ENCODE data around the gene SRM. TPM values are rescaled to one million over a fixed set of nuclear protein-coding genes. Genes with fewer than 3 reads are reported as not detected.
"Not testable (repeated sequence)": the region's sequence is repeated elsewhere in the genome, so short reads cannot be mapped to it uniquely, and the experiment has no call there.

SRM gene
- total RNA-seq, 1 donor from 2014 or later, result 10.8 TPM

DNA sequence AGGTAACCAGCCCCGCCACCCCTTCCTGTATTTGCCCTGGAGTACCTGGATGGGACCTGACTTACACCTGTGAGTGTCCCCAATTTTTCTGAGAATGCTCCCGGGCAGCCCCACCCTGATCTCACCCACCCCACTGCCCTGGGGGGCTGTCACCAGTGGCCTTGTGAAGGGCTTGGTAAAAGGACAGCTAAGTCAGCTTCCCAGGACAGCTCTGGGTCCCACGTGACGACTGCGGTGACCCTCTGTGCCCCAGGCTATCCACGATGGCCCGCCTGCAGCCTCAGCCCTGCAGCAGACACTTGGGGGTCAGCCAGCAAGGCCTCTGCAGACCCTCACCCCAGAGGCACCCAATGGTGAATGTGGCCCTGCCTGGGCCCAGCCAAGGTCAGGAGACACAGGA, 5.6 kb downstream of the SRM start:
- DNase-seq (ENCODE audit: low read depth) (no peak), FAIRE-seq (no peak)
- TF ChIP-seq, protein P1, sequence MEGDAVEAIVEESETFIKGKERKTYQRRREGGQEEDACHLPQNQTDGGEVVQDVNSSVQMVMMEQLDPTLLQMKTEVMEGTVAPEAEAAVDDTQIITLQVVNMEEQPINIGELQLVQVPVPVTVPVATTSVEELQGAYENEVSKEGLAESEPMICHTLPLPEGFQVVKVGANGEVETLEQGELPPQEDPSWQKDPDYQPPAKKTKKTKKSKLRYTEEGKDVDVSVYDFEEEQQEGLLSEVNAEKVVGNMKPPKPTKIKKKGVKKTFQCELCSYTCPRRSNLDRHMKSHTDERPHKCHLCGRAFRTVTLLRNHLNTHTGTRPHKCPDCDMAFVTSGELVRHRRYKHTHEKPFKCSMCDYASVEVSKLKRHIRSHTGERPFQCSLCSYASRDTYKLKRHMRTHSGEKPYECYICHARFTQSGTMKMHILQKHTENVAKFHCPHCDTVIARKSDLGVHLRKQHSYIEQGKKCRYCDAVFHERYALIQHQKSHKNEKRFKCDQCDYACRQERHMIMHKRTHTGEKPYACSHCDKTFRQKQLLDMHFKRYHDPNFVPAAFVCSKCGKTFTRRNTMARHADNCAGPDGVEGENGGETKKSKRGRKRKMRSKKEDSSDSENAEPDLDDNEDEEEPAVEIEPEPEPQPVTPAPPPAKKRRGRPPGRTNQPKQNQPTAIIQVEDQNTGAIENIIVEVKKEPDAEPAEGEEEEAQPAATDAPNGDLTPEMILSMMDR (IDR thresholded peaks at IDR 0.05; ENCODE audit: insufficient read depth, low read length, severe bottlenecking), result no peak
- H3K36me3 ChIP-seq (ENCODE audit: control insufficient read depth, insufficient read depth, low read length), result peaks cover 15% of the 10 kb centered on the region
- H3K4me3 ChIP-seq (ENCODE audit: low read depth, low read length), result no peak overlapping the region
- no peaks in the 10 kb centered on the region for H3K27me3 ChIP-seq (ENCODE audit: control insufficient read depth, insufficient read depth, low read length)

DNA sequence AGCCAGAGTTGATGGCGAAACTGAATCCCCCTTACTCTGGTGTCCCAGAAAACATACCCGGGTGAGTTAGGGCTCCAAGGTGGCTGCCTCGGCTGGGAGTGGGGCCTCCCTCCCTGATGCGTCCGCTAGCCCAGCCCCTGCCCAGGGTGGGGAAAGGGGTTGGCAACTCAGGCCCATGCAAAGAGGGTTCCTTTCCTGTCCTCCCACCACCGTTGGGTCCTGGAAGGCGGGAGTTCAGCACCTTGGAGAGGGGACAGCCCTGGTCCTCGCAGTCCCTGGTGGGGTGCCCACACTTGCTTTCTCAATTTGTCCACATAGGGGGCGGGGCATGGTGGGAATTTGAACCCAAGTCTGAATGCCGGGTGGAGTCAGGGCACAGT, 6.1 kb downstream of the SRM start:
- FAIRE-seq (no peak), DNase-seq (ENCODE audit: low read depth) (no peak)
- Histone ChIP-seq H3K27me3 (ENCODE audit: control insufficient read depth, insufficient read depth, low read length) (no peaks in the 10 kb centered on the region), H3K36me3 (ENCODE audit: control insufficient read depth, insufficient read depth, low read length) (peaks cover 15% of the 10 kb centered on the region), H3K4me3 (ENCODE audit: low read depth, low read length) (no peak overlapping the region)
- TF ChIP-seq, protein P1 (IDR thresholded peaks at IDR 0.05; ENCODE audit: insufficient read depth, low read length, severe bottlenecking), result no peak

DNA sequence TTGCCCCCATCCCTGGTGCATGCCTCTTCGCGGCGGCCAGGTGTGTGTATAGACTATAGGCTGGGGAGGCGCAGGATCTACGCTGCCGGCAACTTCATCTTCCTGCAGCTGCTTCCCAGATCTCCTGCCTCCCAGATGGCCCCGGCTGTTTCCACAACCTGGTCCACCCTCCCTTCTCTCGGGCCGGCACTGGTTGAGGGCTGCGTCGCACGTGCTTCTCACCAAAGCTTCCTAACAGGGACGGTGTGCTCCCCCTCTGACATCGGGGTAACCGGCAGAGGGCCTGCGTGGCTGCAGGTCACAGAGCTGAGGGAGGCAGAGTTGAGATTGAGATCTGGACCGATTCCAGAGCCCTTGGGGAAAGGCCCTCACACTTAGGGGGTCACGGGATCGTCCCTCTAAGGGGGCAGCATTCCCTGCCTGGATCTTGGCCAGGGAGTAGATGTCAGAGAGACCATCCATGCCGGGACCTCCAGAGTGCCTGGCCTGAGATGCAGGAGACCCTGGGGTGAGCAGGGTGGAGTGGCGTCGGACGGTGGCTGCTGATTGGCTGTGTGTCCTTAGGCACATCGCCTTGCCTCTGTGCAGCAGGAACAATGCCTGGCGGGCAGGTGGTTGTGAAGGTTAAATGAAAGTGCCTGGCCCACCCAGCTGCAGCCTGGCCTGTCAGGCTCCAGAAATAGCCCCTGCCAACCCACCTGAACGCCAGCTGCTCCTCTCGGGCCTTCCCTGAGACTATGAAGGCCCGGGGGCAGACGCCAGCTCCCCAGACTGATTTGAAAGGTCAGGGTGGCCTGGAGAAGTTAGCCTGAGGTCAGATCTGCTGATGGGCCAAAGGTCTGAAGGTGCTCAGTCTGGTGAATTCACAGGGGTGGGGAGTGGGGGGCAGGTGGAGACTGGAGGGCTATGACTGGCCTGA, 6.7 kb downstream of the SRM start:
- Histone ChIP-seq H3K27me3 (ENCODE audit: control insufficient read depth, insufficient read depth, low read length) (no peaks in the 10 kb centered on the region), H3K36me3 (ENCODE audit: control insufficient read depth, insufficient read depth, low read length) (peaks cover 15% of the 10 kb centered on the region), H3K4me3 (ENCODE audit: low read depth, low read length) (no peak overlapping the region)
- FAIRE-seq (no peak), DNase-seq (ENCODE audit: low read depth) (no peak)
- TF ChIP-seq, protein P1 (IDR thresholded peaks at IDR 0.05; ENCODE audit: insufficient read depth, low read length, severe bottlenecking), result no peak

DNA sequence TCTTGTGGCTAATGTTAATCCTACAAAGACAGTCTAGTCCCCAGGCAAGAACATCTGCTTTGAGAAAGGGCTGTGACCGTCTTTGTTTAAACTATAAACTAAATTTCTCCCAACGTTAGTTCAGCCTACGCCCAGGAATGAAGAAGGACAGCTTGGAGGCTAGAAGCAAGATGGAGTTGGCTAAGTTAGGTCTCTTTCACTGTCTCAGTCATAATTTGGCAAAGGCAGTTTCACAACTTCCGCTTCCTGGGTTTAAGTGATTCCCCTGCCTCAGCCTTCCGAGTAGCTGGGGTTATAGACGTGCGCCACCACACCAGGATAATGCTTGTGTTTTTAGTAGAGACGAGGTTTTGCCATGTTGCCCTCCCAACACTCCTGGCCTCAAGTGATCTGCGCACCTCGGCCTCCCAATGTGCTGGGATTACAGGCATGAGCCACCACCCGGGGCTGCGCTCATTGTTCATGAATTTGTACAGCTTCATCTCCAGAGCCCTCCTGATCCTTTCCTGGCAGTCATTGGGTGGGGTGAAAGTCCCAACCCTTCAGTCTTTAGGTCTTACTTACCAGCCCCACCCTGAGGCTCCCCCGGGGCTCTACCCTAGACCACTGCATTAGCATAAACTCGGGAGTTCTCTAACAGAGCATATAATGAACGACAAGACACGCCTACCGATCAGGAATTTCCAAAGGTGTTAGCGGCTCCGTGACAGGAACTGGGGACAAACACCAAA, 7.9 kb downstream of the SRM start:
- no peaks in the 10 kb centered on the region for H3K27me3 ChIP-seq (ENCODE audit: control insufficient read depth, insufficient read depth, low read length)
- no peak for FAIRE-seq
- TF ChIP-seq, protein P1 (IDR thresholded peaks at IDR 0.05; ENCODE audit: insufficient read depth, low read length, severe bottlenecking), result no peak
- H3K4me3 ChIP-seq (ENCODE audit: low read depth, low read length), result no peak overlapping the region
- peaks cover 10% of the 10 kb centered on the region for H3K36me3 ChIP-seq (ENCODE audit: control insufficient read depth, insufficient read depth, low read length)
- DNase-seq (ENCODE audit: low read depth), result no peak

DNA sequence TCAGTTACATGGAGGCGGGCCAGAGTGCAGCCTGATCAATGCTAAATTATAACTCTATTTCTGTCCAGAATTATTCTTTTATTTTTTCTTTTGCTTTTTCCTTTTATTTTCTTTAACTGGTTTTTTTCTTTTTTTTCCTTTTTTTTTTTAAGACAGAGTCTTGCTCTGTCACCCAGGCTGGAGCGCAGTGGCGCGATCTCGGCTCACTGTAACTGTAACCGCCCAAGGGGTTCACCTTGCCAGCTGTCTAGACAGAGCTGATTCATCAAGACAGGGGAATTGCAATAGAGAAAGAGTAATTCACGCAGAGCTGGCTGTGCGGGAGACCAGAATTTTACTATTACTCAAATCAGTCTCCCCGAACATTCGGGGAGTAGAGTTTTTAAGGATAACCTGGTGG, 8.7 kb downstream of the SRM start:
- DNase-seq (ENCODE audit: low read depth); FAIRE-seq: not testable (repeated sequence)

DNA sequence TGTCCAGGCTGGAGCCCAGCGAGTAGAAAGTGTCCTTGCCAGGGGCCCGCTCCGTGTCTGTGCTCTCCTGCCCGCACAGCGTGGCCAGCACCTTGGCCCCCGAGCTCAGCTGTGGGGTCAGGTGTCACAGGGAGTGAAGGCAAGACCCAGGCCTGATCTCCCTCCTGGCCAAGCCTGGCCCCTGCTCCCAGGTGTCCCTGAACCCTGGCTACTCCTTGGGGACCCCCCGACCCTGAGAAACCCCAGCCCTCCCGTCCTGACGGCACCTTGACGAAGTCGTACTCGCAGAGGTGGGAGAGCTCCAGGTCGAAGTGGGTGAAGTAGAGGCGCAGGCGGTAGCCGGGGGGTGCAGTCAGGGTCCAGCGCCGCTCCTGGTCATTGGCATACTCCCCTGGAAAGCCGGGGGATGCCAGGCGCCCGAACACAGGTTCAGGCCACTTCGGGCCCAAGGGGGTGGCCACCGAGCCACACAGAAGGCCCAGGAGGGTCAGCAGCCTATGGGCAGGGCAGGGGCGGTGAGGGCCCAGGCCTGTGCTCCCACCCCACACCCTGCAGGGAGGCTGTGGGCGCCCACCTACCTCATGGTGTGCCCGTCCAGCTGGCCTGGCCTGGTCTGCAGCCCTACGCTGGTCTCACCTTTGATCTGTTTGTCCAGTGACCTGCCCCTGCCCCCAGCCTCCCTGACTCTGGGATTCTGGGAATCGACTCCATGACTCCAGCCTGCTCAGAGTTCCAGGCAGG, 13.0 kb downstream of the SRM start, which contains the start of gene MASP2:
Gene MASP2, minus strand, starts transcription at position 615 of the 741 bp plus-strand sequence. Its CDS starts 32 bp downstream, at position 583.
- Histone ChIP-seq H3K4me3 (ENCODE audit: low read depth, low read length) (no peak within 1 kb of the TSS), H3K27me3 (ENCODE audit: control insufficient read depth, insufficient read depth, low read length) (no peaks in the 10 kb centered on the region), H3K36me3 (ENCODE audit: control insufficient read depth, insufficient read depth, low read length) (no peaks in the 10 kb centered on the region)
- no peak for FAIRE-seq
- DNase-seq (ENCODE audit: low read depth), result no peak
- TF ChIP-seq, protein P1 (IDR thresholded peaks at IDR 0.05; ENCODE audit: insufficient read depth, low read length, severe bottlenecking), result no peak

More for the DNA sequence above, 8.7 kb downstream of the SRM start:
- H3K4me3 ChIP-seq (ENCODE audit: low read depth, low read length); H3K36me3 ChIP-seq (ENCODE audit: control insufficient read depth, insufficient read depth, low read length); H3K27me3 ChIP-seq (ENCODE audit: control insufficient read depth, insufficient read depth, low read length): not testable (repeated sequence)

All from bronchial epithelial cell (primary cell).